CD4-positive, alpha-beta T cell (primary cell): Measurements from ENCODE around the gene GART. TPM values are rescaled to one million over a fixed set of nuclear protein-coding genes. Genes with fewer than 3 reads are reported as not detected.
A peak's percentile ranks its signal among the peaks of the same experiment; 100 is the strongest.

Experiments
- ATAC-seq: fragments of 200-7000 bp; cut with Tn5 transposase; one replicate; pipeline ENCODE4 v1.10.0; 2022; ENCODE audit warnings: mild to moderate bottlenecking; ENCODE audit not compliant: poor library complexity
- CTCF ChIA-PET: fragments of 350-600 bp; sonication (Branson Sonifier 250); formaldehyde crosslinking; loops from one replicate; lab custom pipeline; 2021; ENCODE audit warnings: antibody characterized with exemption, inconsistent platforms; lab: Charles Lee
- POLR2A ChIA-PET: fragments of 350-600 bp; sonication (Branson Sonifier 250); formaldehyde crosslinking; loops from one replicate; lab custom pipeline; 2021; ENCODE audit warnings: antibody characterized with exemption, inconsistent platforms; lab: Charles Lee
- DNase-seq, 14 experiments: peaks; one replicate each; pipeline ENCODE4 v3.0.0-alpha.2; 2013 to 2020; ENCODE audit warnings: mixed read lengths in 2 of 14
- H3K27ac ChIP-seq, 2 donors: one replicate each; pipeline versions ENCODE4 v1.5.1 to v1.7.0; 2013; ENCODE audit warnings: low read length in 2 of 2, low read depth in 1 of 2, mild to moderate bottlenecking in 1 of 2
- H3K27me3 ChIP-seq, 2 experiments: 1 replicate in 1 of 2; 2 replicates in 1 of 2; pipeline versions ENCODE4 v1.6.1 to v1.7.0; 2013; ENCODE audit warnings: low read length in 2 of 2, control low read depth in 1 of 2, mild to moderate bottlenecking in 1 of 2, moderate library complexity in 1 of 2; ENCODE audit not compliant: insufficient read depth in 2 of 2, control insufficient read depth in 1 of 2
- H3K36me3 ChIP-seq: one replicate; pipeline ENCODE4 v1.6.1; 2013; ENCODE audit warnings: low read length, control low read depth; ENCODE audit not compliant: insufficient read depth
- H3K4me1 ChIP-seq: one replicate; pipeline ENCODE4 v1.6.1; 2013; ENCODE audit warnings: low read length, control low read depth; ENCODE audit not compliant: insufficient read depth
- H3K4me3 ChIP-seq: one replicate; pipeline ENCODE4 v1.5.1; 2013; ENCODE audit warnings: mild to moderate bottlenecking, low read length, moderate library complexity
- H3K9me3 ChIP-seq, 2 experiments: 1 replicate in 1 of 2; 2 replicates in 1 of 2; pipeline versions ENCODE4 v1.6.1 to v1.7.0; 2013; ENCODE audit warnings: low read length in 2 of 2, mild to moderate bottlenecking in 2 of 2, control low read depth in 1 of 2, moderate library complexity in 1 of 2; ENCODE audit not compliant: control insufficient read depth in 1 of 2, insufficient read depth in 1 of 2
- H3K27ac Mint-ChIP-seq: one replicate; pipeline ENCODE4 v1.8.0; 2020; ENCODE audit warnings: mixed read lengths
- H3K27me3 Mint-ChIP-seq: one replicate; pipeline ENCODE4 v1.8.0; 2021; ENCODE audit warnings: mixed read lengths
- H3K36me3 Mint-ChIP-seq: one replicate; pipeline ENCODE4 v1.8.0; 2021; ENCODE audit warnings: low read depth, mixed read lengths
- H3K4me1 Mint-ChIP-seq: one replicate; pipeline ENCODE4 v1.8.0; 2021; ENCODE audit warnings: low read depth, mixed read lengths
- H3K4me3 Mint-ChIP-seq: one replicate; pipeline ENCODE4 v1.8.0; 2020; ENCODE audit warnings: mild to moderate bottlenecking, mixed read lengths
- H3K9me3 Mint-ChIP-seq: one replicate; pipeline ENCODE4 v1.8.0; 2020; ENCODE audit warnings: mixed read lengths
- intact Hi-C, 2 experiments: fragments of 100-400 bp; cut with DNase I in 1 of 2; cut with micrococcal nuclease in 1 of 2; formaldehyde crosslinking; loops; one replicate each; pipeline versions ENCODE4 v1.15.1 to v1.9.0; 2023 to 2025; cut with DNase I, micrococcal nuclease
- total RNA-seq, 174 experiments: library from RNA in 2 of 174; stranded (reverse) in 2 of 174; gene quantifications; one replicate each; pipeline ENCODE4 v1.2.3 and lab custom pipeline; 2021 to 2026
- TF ChIP-seq, protein P1 (sequence below): fragments of 200-600 bp; IDR thresholded peaks from one replicate; pipeline ENCODE4 v1.8.0; 2022; ENCODE audit warnings: antibody characterized with exemption, mild to moderate bottlenecking

Gene GART
- total RNA-seq, 2 experiments from 2014 or later: 21.8 to 25.5 TPM

DNA sequence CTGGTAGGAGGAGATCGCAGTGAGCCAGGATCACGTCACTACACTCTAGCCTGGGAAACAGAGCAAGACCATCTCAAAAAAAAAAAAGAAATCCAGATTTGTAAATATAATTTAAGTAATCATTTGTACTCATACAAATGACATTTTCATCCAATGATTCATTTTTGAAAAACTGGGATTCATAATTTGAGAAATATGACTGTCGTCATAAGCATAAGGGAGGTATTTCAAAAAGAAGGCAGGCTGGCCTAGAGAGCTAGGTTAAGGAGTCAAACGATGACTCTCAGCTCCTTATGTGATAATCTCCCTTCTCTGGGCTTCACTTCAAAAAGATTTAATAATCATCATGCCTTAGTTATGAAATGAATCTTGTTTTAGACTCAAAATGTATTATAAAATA, 2.3 kb downstream of the GART start:
- H3K4me1 Mint-ChIP-seq: peaks cover 36% of the 10 kb centered on the region
- Histone ChIP-seq H3K27me3 (no peaks in the 10 kb centered on the region), H3K36me3 (peaks cover 46% of the 10 kb centered on the region), H3K9me3 (no peaks in the 10 kb centered on the region), H3K27ac (no peak overlapping the region), H3K4me3 (no peak overlapping the region), H3K4me1 (peaks cover 8% of the 10 kb centered on the region)
- no peaks in the 10 kb centered on the region for H3K27me3 Mint-ChIP-seq
- no peak for ATAC-seq
- no peaks in the 10 kb centered on the region for H3K9me3 Mint-ChIP-seq
- CTCF ChIA-PET: interaction anchor here (1.4 kb wide), 1 partner anchor 32 kb away, joined by 3 read pairs; no protein-coding TSS in a partner anchor
- POLR2A ChIA-PET: no interaction called here
- peaks cover 76% of the 10 kb centered on the region for H3K36me3 Mint-ChIP-seq
- TF ChIP-seq, protein P1, sequence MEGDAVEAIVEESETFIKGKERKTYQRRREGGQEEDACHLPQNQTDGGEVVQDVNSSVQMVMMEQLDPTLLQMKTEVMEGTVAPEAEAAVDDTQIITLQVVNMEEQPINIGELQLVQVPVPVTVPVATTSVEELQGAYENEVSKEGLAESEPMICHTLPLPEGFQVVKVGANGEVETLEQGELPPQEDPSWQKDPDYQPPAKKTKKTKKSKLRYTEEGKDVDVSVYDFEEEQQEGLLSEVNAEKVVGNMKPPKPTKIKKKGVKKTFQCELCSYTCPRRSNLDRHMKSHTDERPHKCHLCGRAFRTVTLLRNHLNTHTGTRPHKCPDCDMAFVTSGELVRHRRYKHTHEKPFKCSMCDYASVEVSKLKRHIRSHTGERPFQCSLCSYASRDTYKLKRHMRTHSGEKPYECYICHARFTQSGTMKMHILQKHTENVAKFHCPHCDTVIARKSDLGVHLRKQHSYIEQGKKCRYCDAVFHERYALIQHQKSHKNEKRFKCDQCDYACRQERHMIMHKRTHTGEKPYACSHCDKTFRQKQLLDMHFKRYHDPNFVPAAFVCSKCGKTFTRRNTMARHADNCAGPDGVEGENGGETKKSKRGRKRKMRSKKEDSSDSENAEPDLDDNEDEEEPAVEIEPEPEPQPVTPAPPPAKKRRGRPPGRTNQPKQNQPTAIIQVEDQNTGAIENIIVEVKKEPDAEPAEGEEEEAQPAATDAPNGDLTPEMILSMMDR: no peak
- H3K27ac Mint-ChIP-seq: peak overlapping the region; percentile 98
- H3K4me3 Mint-ChIP-seq: no peak overlapping the region
- no peak for DNase-seq
- intact Hi-C loops: loop anchor here (5.0 kb wide), 3 partner anchors 48 to 1147 kb away; partner anchors contain the start of genes DONSON (in 1 of the 2), SYNJ1 (in 1 of the 2) and URB1 (in 1 of the 2)

DNA sequence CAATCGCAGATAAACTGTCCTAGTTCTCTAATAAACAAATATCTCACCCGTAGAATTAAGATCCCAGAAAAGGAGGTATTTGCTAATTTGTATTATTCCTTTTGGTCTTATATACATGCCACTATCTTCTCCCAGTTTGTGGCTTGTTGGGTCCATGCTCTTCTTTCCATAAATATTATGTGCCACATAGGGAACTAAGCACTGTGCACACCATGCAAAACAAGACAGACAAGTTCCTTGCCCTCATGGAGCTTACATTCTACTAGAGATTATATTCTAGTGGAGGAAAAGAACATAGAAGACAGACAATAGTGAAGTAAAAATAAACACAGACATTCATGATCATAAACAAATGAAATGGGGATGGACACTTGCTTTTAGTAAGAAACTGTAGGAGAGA, 4.7 kb downstream of the GART start:
- peaks cover 68% of the 10 kb centered on the region for H3K36me3 ChIP-seq
- TF ChIP-seq, protein P1: no peak
- peaks cover 8% of the 10 kb centered on the region for H3K4me1 ChIP-seq
- no peaks in the 10 kb centered on the region for H3K9me3 ChIP-seq
- no peaks in the 10 kb centered on the region for H3K27me3 Mint-ChIP-seq
- peaks cover 20% of the 10 kb centered on the region for H3K4me1 Mint-ChIP-seq
- ChIA-PET CTCF (no interaction called here), POLR2A (no interaction called here)
- H3K27ac Mint-ChIP-seq: peak overlapping the region; percentile 4
- no peak overlapping the region for H3K27ac ChIP-seq
- intact Hi-C loops: no loop called here
- no peaks in the 10 kb centered on the region for H3K27me3 ChIP-seq
- H3K4me3 ChIP-seq: no peak overlapping the region
- no peaks in the 10 kb centered on the region for H3K9me3 Mint-ChIP-seq
- DNase-seq: no peak
- H3K36me3 Mint-ChIP-seq: peaks cover 74% of the 10 kb centered on the region
- peak overlapping the region; percentile 4 for H3K4me3 Mint-ChIP-seq
- no peak for ATAC-seq

DNA sequence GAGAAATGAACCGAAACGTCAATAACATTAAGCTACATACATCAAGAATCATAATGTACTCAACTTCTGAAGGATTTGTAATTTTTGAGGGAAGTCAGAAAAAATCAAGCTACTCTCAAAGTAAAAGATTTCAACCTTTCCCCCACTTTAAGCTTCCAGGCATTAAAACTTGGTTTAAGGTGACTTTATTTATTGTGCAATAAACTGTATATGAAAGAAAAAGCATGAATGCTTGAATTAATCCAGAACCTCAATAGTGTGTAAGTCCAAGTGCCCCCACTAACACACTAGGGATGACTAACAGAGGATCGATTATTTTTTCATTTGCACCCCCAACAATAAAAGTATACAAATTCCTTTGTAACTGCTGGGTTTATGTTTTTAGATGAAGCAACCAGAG, 10.9 kb downstream of the GART start:
- H3K27me3 ChIP-seq: no peaks in the 10 kb centered on the region
- ChIA-PET POLR2A (interaction anchor here (1.0 kb wide), 1 partner anchor 11 kb away, joined by 4 read pairs; the partner anchor contains the start of gene GART), CTCF (interaction anchor here (1.7 kb wide), 1 partner anchor 75 kb away, joined by 7 read pairs; no protein-coding TSS in a partner anchor)
- Mint-ChIP-seq H3K4me3 (no peak overlapping the region), H3K27me3 (no peaks in the 10 kb centered on the region), H3K27ac (no peak overlapping the region), H3K9me3 (no peaks in the 10 kb centered on the region), H3K4me1 (no peaks in the 10 kb centered on the region), H3K36me3 (peaks cover 93% of the 10 kb centered on the region)
- intact Hi-C loops: no loop called here
- no peaks in the 10 kb centered on the region for H3K9me3 ChIP-seq
- TF ChIP-seq, protein P1: no peak
- ATAC-seq: no peak
- H3K36me3 ChIP-seq: peaks cover 88% of the 10 kb centered on the region
- H3K4me3 ChIP-seq: no peak overlapping the region
- H3K4me1 ChIP-seq: no peaks in the 10 kb centered on the region
- DNase-seq: no peak
- no peak overlapping the region for H3K27ac ChIP-seq
